Smooth muscle cell of bladder (primary cell): ENCODE results near the gene SAA4. TPM values are rescaled to one million over a fixed set of nuclear protein-coding genes. Genes with fewer than 3 reads are reported as not detected.

Experiments
- total RNA-seq: library from RNA; depleted of rRNA; stranded (reverse); fragments of >200 nt; gene quantifications from 2 replicates; pipeline ENCODE4 v1.2.3, GENCODE V29; 2014

Gene SAA4, protein sequence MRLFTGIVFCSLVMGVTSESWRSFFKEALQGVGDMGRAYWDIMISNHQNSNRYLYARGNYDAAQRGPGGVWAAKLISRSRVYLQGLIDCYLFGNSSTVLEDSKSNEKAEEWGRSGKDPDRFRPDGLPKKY
- not detected in 2 replicates for total RNA-seq

DNA sequence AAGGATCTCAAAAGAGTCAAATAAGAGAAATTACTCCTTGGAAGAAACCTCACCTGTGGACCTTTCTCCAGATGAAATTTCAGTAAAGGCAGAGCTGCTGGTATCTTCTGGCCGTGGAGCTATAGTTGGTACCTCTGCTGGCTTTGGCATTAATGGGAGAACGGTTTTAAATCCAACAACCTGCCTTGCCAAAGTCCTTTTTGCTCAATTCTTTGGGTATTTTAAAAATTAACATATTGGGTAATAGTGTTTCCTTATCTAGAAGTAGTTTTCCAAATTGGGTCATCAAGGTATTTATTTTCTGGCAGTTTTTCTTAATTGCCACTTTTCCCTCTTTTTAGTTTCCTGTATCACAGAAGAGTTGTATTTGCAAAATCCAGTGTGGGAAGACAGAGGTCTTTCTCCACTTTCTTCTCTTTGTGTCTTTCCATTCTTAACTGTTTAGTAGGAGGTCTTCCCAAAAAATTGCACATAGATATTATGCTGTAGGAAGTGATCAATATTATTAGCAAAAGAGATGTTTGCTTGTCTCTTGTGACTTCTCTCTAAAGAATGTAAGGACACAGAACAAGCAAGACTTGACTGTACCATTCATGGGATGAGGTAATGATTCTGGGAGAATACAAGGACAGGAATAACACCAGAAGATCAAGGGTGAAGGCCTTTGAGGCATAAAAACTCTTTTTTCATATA lies at the start of gene SAA4:
Gene SAA4 (minus strand): TSS at position 139 of the 693 bp plus-strand sequence. CDS start 876 bp downstream, outside the sequence.

DNA sequence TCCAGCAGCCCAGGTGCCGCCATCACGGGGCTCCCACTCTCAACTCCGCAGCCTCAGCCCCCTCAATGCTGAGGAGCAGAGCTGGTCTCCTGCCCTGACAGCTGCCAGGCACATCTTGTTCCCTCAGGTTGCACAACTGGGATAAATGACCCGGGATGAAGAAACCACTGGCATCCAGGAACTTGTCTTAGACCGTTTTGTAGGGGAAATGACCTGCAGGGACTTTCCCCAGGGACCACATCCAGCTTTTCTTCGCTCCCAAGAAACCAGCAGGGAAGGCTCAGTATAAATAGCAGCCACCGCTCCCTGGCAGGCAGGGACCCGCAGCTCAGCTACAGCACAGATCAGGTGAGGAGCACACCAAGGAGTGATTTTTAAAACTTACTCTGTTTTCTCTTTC lies 29.3 kb upstream of the SAA4 start, which contains the start of gene SAA1:
Gene SAA1 (plus strand): TSS at position 316 of the 400 bp plus-strand sequence. CDS start 624 bp downstream, outside the sequence.

DNA sequence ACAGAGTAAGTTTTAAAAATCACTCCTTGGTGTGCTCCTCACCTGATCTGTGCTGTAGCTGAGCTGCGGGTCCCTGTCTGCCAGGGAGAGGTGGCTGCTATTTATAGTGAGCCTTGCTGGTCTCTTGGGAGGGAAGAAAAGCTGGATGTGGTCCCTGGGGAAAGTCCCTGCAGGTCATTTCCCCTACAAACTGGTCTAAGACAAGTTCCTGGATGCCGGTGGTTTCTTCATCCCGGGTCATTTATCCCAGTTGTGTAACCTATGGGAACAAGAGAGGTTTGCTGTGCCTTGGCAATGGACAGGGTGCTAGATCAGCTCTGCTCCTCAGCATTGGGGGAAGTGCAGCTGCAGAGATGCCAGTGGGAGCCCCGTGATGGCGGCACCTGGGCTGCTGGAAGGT lies 12.0 kb upstream of the SAA4 start, which contains the start of gene SAA2:
Gene SAA2 (minus strand): TSS at position 108 of the 400 bp plus-strand sequence. CDS start 657 bp downstream, outside the sequence.

Other genes with a start within 250 kb of the SAA4 start
- gene SERGEF, start 223.8 kb downstream of the SAA4 start, total RNA-seq = 32.7 and 35.2 TPM in 2 replicates
- 0.09 and 0.14 TPM in 2 replicates for gene TPH1, start 190.5 kb downstream of the SAA4 start, total RNA-seq
- 9.8 and 12.8 TPM in 2 replicates for gene SAAL1, start 130.7 kb downstream of the SAA4 start, total RNA-seq
- gene MRGPRX3, start 104.2 kb downstream of the SAA4 start, total RNA-seq = not detected in 2 replicates
- gene MRGPRX4, start 64.0 kb downstream of the SAA4 start, total RNA-seq = under 0.01 TPM in 1 of 2 replicates, not detected in the other
- gene SAA2, start 11.9 kb upstream of the SAA4 start, total RNA-seq = 0.28 TPM in 1 of 2 replicates, not detected in the other
- 0.37 TPM in 1 of 2 replicates, not detected in the other for gene SAA1, start 29.5 kb upstream of the SAA4 start, total RNA-seq
- 33.3 and 43.1 TPM in 2 replicates for gene HPS5, start 85.3 kb upstream of the SAA4 start, total RNA-seq
- gene GTF2H1, start 85.8 kb upstream of the SAA4 start, total RNA-seq = 57.9 and 59.2 TPM in 2 replicates
- 473 and 711 TPM in 2 replicates for gene LDHA, start 157.8 kb upstream of the SAA4 start, total RNA-seq
- 1.1 TPM in 1 of 2 replicates, not detected in the other for gene LDHC, start 175.5 kb upstream of the SAA4 start, total RNA-seq
- not detected in 2 replicates for gene LDHAL6A, start 219.1 kb upstream of the SAA4 start, total RNA-seq